ENCODE data around the gene CPNE7. TPM values are rescaled to one million over a fixed set of nuclear protein-coding genes. Genes with fewer than 3 reads are reported as not detected.
A peak's percentile ranks its signal among the peaks of the same experiment; 100 is the strongest.

Gene CPNE7
- total and polyA plus RNA-seq, 10 of the 15 experiments (the other 5 are each of a cell fraction or from before 2014, with no cell fraction given), result 0.29 to 46.9 (median 17.5) TPM

- Histone ChIP-seq H3K36me3 (ENCODE audit: control insufficient read depth in 2 of 2, insufficient read depth in 2 of 2, low read length in 1 of 2) (peaks cover 0 to 17% of the 10 kb centered on the region in 2 experiments; a peak in 3 of 4 replicates), H3K27ac (ENCODE audit: control insufficient read depth, insufficient read depth) (no peak overlapping the region), H3K9me3 (replicated peaks; ENCODE audit: control insufficient read depth, insufficient read depth, low read length) (no peaks in the 10 kb centered on the region), H3K27me3 (replicated peaks in 1 of 2; ENCODE audit: control insufficient read depth in 2 of 2, insufficient read depth in 2 of 2, low read length in 1 of 2) (no peaks in the 10 kb centered on the region), H2AFZ (ENCODE audit: control insufficient read depth, low read depth, low read length) (no peak overlapping the region), H3K4me1 (ENCODE audit: control insufficient read depth, insufficient read depth, low read length) (no peaks in the 10 kb centered on the region), H3K4me3 (no peak overlapping the region), H3K79me2 (ENCODE audit: control insufficient read depth, insufficient read depth, low read length) (no peaks in the 10 kb centered on the region), H3K4me2 (ENCODE audit: control insufficient read depth, insufficient read depth) (no peak overlapping the region), H3K9ac (ENCODE audit: control insufficient read depth, insufficient read depth, low read length) (no peak overlapping the region), H4K20me1 (ENCODE audit: control insufficient read depth, insufficient read depth) (no peaks in the 10 kb centered on the region)
- ChIA-PET CTCF (interaction anchor here (0.6 to 1.7 kb wide), 8 partner anchors 9 to 475 kb away, joined by 3 to 6 read pairs (median 4); no protein-coding TSS in a partner anchor), POLR2A (no interaction called here), RAD21 (ENCODE audit: unreplicated experiment) (interaction anchor here (0.9 to 1.0 kb wide), 2 partner anchors 41 to 58 kb away, joined by 3 read pairs; no protein-coding TSS in a partner anchor), SMC1A (ENCODE audit: uncharacterized antibody, unreplicated experiment) (interaction anchor here (1.1 kb wide), 1 partner anchor 59 kb away, joined by 4 read pairs; no protein-coding TSS in a partner anchor)
- intact Hi-C loops (cut with micrococcal nuclease; ENCODE audit: unreplicated experiment), result loop anchor here (2.0 kb wide), 1 partner anchor 67 kb away; the partner anchor contains the start of gene CPNE7
- DNase-seq (ENCODE audit: low read depth, low spot score), result no peak
- BruUV-seq (replicated peaks), result no TSS peak
- in situ Hi-C loops (cut with MboI), result no loop called here
- FAIRE-seq, result no peak
- TF ChIP-seq CBFB (IDR thresholded peaks at IDR 0.05; ENCODE audit: low read depth) (no peak), NBN (IDR thresholded peaks at IDR 0.05) (0 out of 2 replicates have a peak, but pooled peaks have one; percentile 1)
- 53% methylated on average over 14 of the region's 14 CpGs for WGBS (ENCODE audit: insufficient coverage, insufficient replicate concordance, low lambda C conversion rate, missing lambda C conversion rate)
- ATAC-seq, result no peak
Measured at GRCh38 chr16:89641458-89642119, 66.0 kb downstream of the CPNE7 start.

- BruUV-seq (replicated peaks), result no TSS peak
- H3K4me1 ChIP-seq (ENCODE audit: control insufficient read depth, insufficient read depth, low read length), result no peaks in the 10 kb centered on the region
- intact Hi-C loops (cut with micrococcal nuclease; ENCODE audit: unreplicated experiment) (no loop called here), in situ Hi-C loops (cut with MboI) (no loop called here)
- peak; percentile 61; the same call in 1 of the 2 replicates for TF ChIP-seq POLR2A (IDR thresholded peaks at IDR 0.05; ENCODE audit: low read depth, low read length)
- no peak for TF ChIP-seq SIX5 (IDR thresholded peaks at IDR 0.05; ENCODE audit: low read depth, low read length, severe bottlenecking)
- no peak for TF ChIP-seq MYC (IDR thresholded peaks at IDR 0.05; ENCODE audit: insufficient read depth, insufficient read length, insufficient replicate concordance, low read length, severe bottlenecking)
- TF ChIP-seq MAX (IDR thresholded peaks at IDR 0.05; ENCODE audit: low read depth, low read length), result no peak
- no peak overlapping the region for H3K27ac ChIP-seq (ENCODE audit: control insufficient read depth, insufficient read depth)
- no peaks in the 10 kb centered on the region for H3K9me3 ChIP-seq (replicated peaks; ENCODE audit: control insufficient read depth, insufficient read depth, low read length)
- H3K4me3 ChIP-seq, result no peak overlapping the region
- RAD21 ChIA-PET (ENCODE audit: unreplicated experiment), result no interaction called here
- SMC1A ChIA-PET (ENCODE audit: uncharacterized antibody, unreplicated experiment), result no interaction called here
- H2AFZ ChIP-seq (ENCODE audit: control insufficient read depth, low read depth, low read length), result no peak overlapping the region
- H3K4me2 ChIP-seq (ENCODE audit: control insufficient read depth, insufficient read depth), result no peak overlapping the region
- POLR2A ChIA-PET, result no interaction called here
- no peak for ATAC-seq
- no peaks in the 10 kb centered on the region for H3K79me2 ChIP-seq (ENCODE audit: control insufficient read depth, insufficient read depth, low read length)
- CTCF ChIA-PET, result interaction anchor here (1.3 to 1.7 kb wide), 2 partner anchors 58 to 68 kb away, joined by 4 to 5 read pairs; no protein-coding TSS in a partner anchor
- H3K27me3 ChIP-seq (replicated peaks in 1 of 2; ENCODE audit: control insufficient read depth in 2 of 2, insufficient read depth in 2 of 2, low read length in 1 of 2), result no peaks in the 10 kb centered on the region
- H4K20me1 ChIP-seq (ENCODE audit: control insufficient read depth, insufficient read depth), result no peaks in the 10 kb centered on the region
- WGBS (ENCODE audit: insufficient coverage, insufficient replicate concordance, low lambda C conversion rate, missing lambda C conversion rate), result 86% methylated on average over 13 of the region's 13 CpGs
- no peak overlapping the region for H3K9ac ChIP-seq (ENCODE audit: control insufficient read depth, insufficient read depth, low read length)
- H3K36me3 ChIP-seq (ENCODE audit: control insufficient read depth in 2 of 2, insufficient read depth in 2 of 2, low read length in 1 of 2), result peaks cover 6 to 23% of the 10 kb centered on the region in 2 experiments; a peak in 3 of 4 replicates
- DNase-seq (ENCODE audit: low read depth, low spot score), result no peak
- no peak for FAIRE-seq
Measured at GRCh38 chr16:89642574-89642973, 67.0 kb downstream of the CPNE7 start.

Data from GM12878 (cell line).